EL (cell line): ENCODE measurements around the gene CCDC194.

Experiments used
- DNase-seq: peaks from one replicate; pipeline ENCODE4 v3.0.0-alpha.2; 2016

The CCDC194 gene

GRCh38 chr19:17393914-17394313 is at the start of gene CCDC194:
Gene CCDC194 (minus strand): TSS chr19:17394196. CDS start chr19:17394158, 38 bp downstream.
- DNase-seq = no peak

- peak; percentile 34 for DNase-seq
Measured at GRCh38 chr19:17441241-17442021, 47.4 kb upstream of the CCDC194 start.

- DNase-seq = no peak
Measured at GRCh38 chr19:17436874-17437267, 42.9 kb upstream of the CCDC194 start.

- DNase-seq = no peak
Measured at GRCh38 chr19:17436094-17436873, 42.3 kb upstream of the CCDC194 start.

- no peak for DNase-seq
Measured at GRCh38 chr19:17435218-17435617, 41.2 kb upstream of the CCDC194 start.

- no peak for DNase-seq
Measured at GRCh38 chr19:17431417-17431816, 37.4 kb upstream of the CCDC194 start.

- no peak for DNase-seq
Measured at GRCh38 chr19:17429641-17430113, 35.7 kb upstream of the CCDC194 start.

GRCh38 chr19:17424743-17425365 is 30.9 kb upstream of the CCDC194 start:
- DNase-seq = peak; percentile 27

- no peak for DNase-seq
Measured at GRCh38 chr19:17423429-17424208, 29.6 kb upstream of the CCDC194 start.

GRCh38 chr19:17421942-17422341 is 27.9 kb upstream of the CCDC194 start:
- no peak for DNase-seq

GRCh38 chr19:17420475-17420924 is 26.5 kb upstream of the CCDC194 start:
- DNase-seq = peak; percentile 40

GRCh38 chr19:17419621-17420474 is 25.9 kb upstream of the CCDC194 start, which contains the start of gene MVB12A:
Gene MVB12A (plus strand): TSS chr19:17420047. CDS start chr19:17420136, 89 bp downstream.
- DNase-seq = peak; percentile 99

GRCh38 chr19:17419154-17419620 is 25.2 kb upstream of the CCDC194 start:
- DNase-seq = peak; percentile 43

- DNase-seq = no peak
Measured at GRCh38 chr19:17418710-17419109, 24.7 kb upstream of the CCDC194 start.

- no peak for DNase-seq
Measured at GRCh38 chr19:17415121-17415520, 21.1 kb upstream of the CCDC194 start.

- no peak for DNase-seq
Measured at GRCh38 chr19:17414097-17414496, 20.1 kb upstream of the CCDC194 start.

- DNase-seq = no peak
Measured at GRCh38 chr19:17411801-17412200, 17.8 kb upstream of the CCDC194 start.

GRCh38 chr19:17409990-17410389 is 16.0 kb upstream of the CCDC194 start:
- no peak for DNase-seq

- DNase-seq = no peak
Measured at GRCh38 chr19:17406887-17407196, 12.8 kb upstream of the CCDC194 start.

GRCh38 chr19:17406046-17406886 is 12.3 kb upstream of the CCDC194 start:
- peak; percentile 76 for DNase-seq
